DMS 273 (cell line): ENCODE measurements around the gene SEC24A.
"Not testable (repeated sequence)": the region's sequence is repeated elsewhere in the genome, so short reads cannot be mapped to it uniquely, and the experiment has no call there.

Experiments used
- DNase-seq: peaks from one replicate; lab custom pipeline; 2025; ENCODE audit not compliant: unreplicated experiment; lab: John Stamatoyannopoulos, UW

Gene SEC24A

GRCh38 chr5:134649163-134649835, 714 bp downstream of the SEC24A start:
- DNase-seq = peak; percentile 34

GRCh38 chr5:134650660-134651059, 2.1 kb downstream of the SEC24A start:
- DNase-seq = not testable (repeated sequence)

GRCh38 chr5:134651531-134651930, 2.9 kb downstream of the SEC24A start:
- no peak for DNase-seq

GRCh38 chr5:134656690-134657089, 8.1 kb downstream of the SEC24A start:
- no peak for DNase-seq

- DNase-seq = no peak
Measured at GRCh38 chr5:134659456-134659855, 10.9 kb downstream of the SEC24A start.

GRCh38 chr5:134659922-134660321, 11.3 kb downstream of the SEC24A start:
- DNase-seq = no peak

GRCh38 chr5:134662971-134663370, 14.4 kb downstream of the SEC24A start:
- DNase-seq = no peak

GRCh38 chr5:134664448-134664847, 15.9 kb downstream of the SEC24A start:
- DNase-seq = no peak

GRCh38 chr5:134673546-134673945, 25.0 kb downstream of the SEC24A start:
- DNase-seq = not testable (repeated sequence)

GRCh38 chr5:134677357-134677756, 28.8 kb downstream of the SEC24A start:
- DNase-seq = not testable (repeated sequence)

GRCh38 chr5:134690144-134690543, 41.6 kb downstream of the SEC24A start:
- DNase-seq = not testable (repeated sequence)

GRCh38 chr5:134692722-134693121, 44.1 kb downstream of the SEC24A start:
- DNase-seq = no peak

GRCh38 chr5:134708301-134708700, 59.7 kb downstream of the SEC24A start:
- no peak for DNase-seq

- DNase-seq = no peak
Measured at GRCh38 chr5:134714120-134714519, 65.5 kb downstream of the SEC24A start.

GRCh38 chr5:134714541-134714940, 66.0 kb downstream of the SEC24A start:
- DNase-seq = no peak

GRCh38 chr5:134715466-134715865, 66.9 kb downstream of the SEC24A start:
- DNase-seq = not testable (repeated sequence)

- DNase-seq = no peak
Measured at GRCh38 chr5:134724872-134725271, 76.3 kb downstream of the SEC24A start.

- no peak for DNase-seq
Measured at GRCh38 chr5:134732819-134733218, 84.2 kb downstream of the SEC24A start.

GRCh38 chr5:134735243-134735642, 86.7 kb downstream of the SEC24A start:
- no peak for DNase-seq

- no peak for DNase-seq
Measured at GRCh38 chr5:134736173-134736812, 87.7 kb downstream of the SEC24A start.

GRCh38 chr5:134738133-134738962, 89.8 kb downstream of the SEC24A start, which contains the start of gene CAMLG:
CAMLG (plus strand) TSS chr5:134738548; CDS start chr5:134738621, 73 bp downstream.
- DNase-seq = peak; percentile 99
